A673 (cell line): Measurements from ENCODE around the gene P3R3URF. TPM values are rescaled to one million over a fixed set of nuclear protein-coding genes. Genes with fewer than 3 reads are reported as not detected.

Experiments used
- BruUV-seq: library from RNA; stranded (reverse); fragments of 400-500 nt; replicated peaks from 2 replicates; lab custom pipeline; 2021; lab: Mats Ljungman, UMichigan
- CTCF ChIA-PET: fragments of 300-600 bp; sonication (Branson Sonifier 250); formaldehyde crosslinking; loops from one replicate; lab custom pipeline; 2022; ENCODE audit warnings: antibody characterized with exemption; lab: Charles Lee
- POLR2A ChIA-PET: fragments of 300-600 bp; sonication (Branson Sonifier 250); formaldehyde crosslinking; loops from one replicate; lab custom pipeline; 2022; ENCODE audit warnings: antibody characterized with exemption; ENCODE audit not compliant: low non-redundant PET; lab: Charles Lee
- DNase-seq: peaks from one replicate; pipeline ENCODE4 v3.0.0-alpha.2; 2015; ENCODE audit warnings: low spot score
- H3K27ac ChIP-seq: fragments of 200-600 bp; sonication (generic); 2 replicates; pipeline ENCODE4 v1.5.1; 2016; ENCODE audit warnings: mixed run types, low read depth, mild to moderate bottlenecking, mixed read lengths, antibody characterized with exemption, low read length; ENCODE audit not compliant: poor library complexity, severe bottlenecking
- H3K27me3 ChIP-seq: fragments of 200-600 bp; sonication (generic); replicated peaks from 2 replicates; pipeline ENCODE4 v1.6.1; 2017; ENCODE audit warnings: mixed run types, low read depth, mild to moderate bottlenecking, mixed read lengths, antibody characterized with exemption, low read length; ENCODE audit not compliant: insufficient read depth, poor library complexity
- H3K36me3 ChIP-seq: fragments of 200-600 bp; sonication (generic); 2 replicates; pipeline ENCODE4 v1.6.1; 2016; ENCODE audit warnings: mixed run types, mild to moderate bottlenecking, mixed read lengths, antibody characterized with exemption, low read length; ENCODE audit not compliant: insufficient read depth, poor library complexity, severe bottlenecking
- H3K4me1 ChIP-seq: fragments of 200-600 bp; sonication (generic); 2 replicates; pipeline ENCODE4 v1.6.1; 2017; ENCODE audit warnings: mixed run types, mild to moderate bottlenecking, mixed read lengths, antibody characterized with exemption, low read length; ENCODE audit not compliant: insufficient read depth, poor library complexity, severe bottlenecking
- H3K4me3 ChIP-seq: fragments of 200-600 bp; sonication (generic); 2 replicates; pipeline ENCODE4 v1.5.1; 2016; ENCODE audit warnings: low read depth, mixed run types, mild to moderate bottlenecking, mixed read lengths, low read length; ENCODE audit not compliant: poor library complexity, severe bottlenecking
- H3K9me3 ChIP-seq: fragments of 200-600 bp; sonication (generic); 2 replicates; pipeline ENCODE4 v1.6.1; 2016; ENCODE audit warnings: mixed run types, low read depth, mild to moderate bottlenecking, mixed read lengths, antibody characterized with exemption, low read length; ENCODE audit not compliant: poor library complexity, severe bottlenecking
- CTCF ChIP-seq: fragments of 300-800, 200-600 bp; sonication (generic); conservative IDR thresholded peaks from 2 replicates; pipeline ENCODE4 v1.5.1; 2017; ENCODE audit warnings: low read depth, mild to moderate bottlenecking, antibody characterized with exemption, low read length, moderate library complexity, mixed read lengths
- EZH2 ChIP-seq: fragments of 200-600 bp; sonication (generic); IDR thresholded peaks from 2 replicates; pipeline ENCODE4 v1.6.1; 2017; ENCODE audit warnings: borderline replicate concordance, low read depth, mild to moderate bottlenecking, mixed read lengths, antibody characterized with exemption, low read length; ENCODE audit not compliant: poor library complexity, severe bottlenecking
- intact Hi-C: fragments of 100-400 bp; cut with micrococcal nuclease; formaldehyde crosslinking; loops from one replicate; pipeline ENCODE4 v1.10.0; 2022; ENCODE audit not compliant: unreplicated experiment
- total RNA-seq: library from RNA; stranded (reverse); gene quantifications from 2 replicates; pipeline ENCODE4 v1.2.3, GENCODE V29; 2021

Gene P3R3URF
- total RNA-seq, 1 experiment from 2014 or later, result not detected

GRCh38 chr1:46174448-46175231, 1.6 kb downstream of the P3R3URF start, which contains the start of gene TSPAN1:
TSPAN1 (plus strand) TSS chr1:46175087; CDS start chr1:46181108, 6,021 bp downstream.
- H3K4me3 ChIP-seq, result no peak within 1 kb of the TSS
- no peaks in the 10 kb centered on the region for H3K36me3 ChIP-seq
- no peak within 1 kb of the TSS for H3K27ac ChIP-seq
- no peak for DNase-seq
- H3K4me1 ChIP-seq, result peaks cover 17% of the 10 kb centered on the region
- intact Hi-C loops, result no loop called here
- BruUV-seq, result no TSS peak
- CTCF ChIA-PET, result no interaction called here
- no peaks in the 10 kb centered on the region for H3K27me3 ChIP-seq
- POLR2A ChIA-PET, result no interaction called here
- no peak for TF ChIP-seq EZH2
- TF ChIP-seq CTCF, result no peak
- no peaks in the 10 kb centered on the region for H3K9me3 ChIP-seq

- Histone ChIP-seq H3K27ac (no peak overlapping the region), H3K4me1 (peaks cover 17% of the 10 kb centered on the region), H3K27me3 (no peaks in the 10 kb centered on the region), H3K4me3 (no peak overlapping the region), H3K36me3 (no peaks in the 10 kb centered on the region), H3K9me3 (no peaks in the 10 kb centered on the region)
- 0 out of 2 replicates have a peak, but pooled peaks have one; percentile 12 for TF ChIP-seq CTCF
- TF ChIP-seq EZH2, result no peak
- no TSS peak for BruUV-seq
- peak; percentile 41 for DNase-seq
- POLR2A ChIA-PET, result interaction anchor here (0.5 kb wide), 1 partner anchor 41 kb away, joined by 4 read pairs; the partner anchor contains the start of gene PIK3R3
- intact Hi-C loops, result no loop called here
- CTCF ChIA-PET, result interaction anchor here (0.6 kb wide), 1 partner anchor 134 kb away, joined by 3 read pairs; no protein-coding TSS in a partner anchor
Observed at GRCh38 chr1:46173361-46173856, 2.9 kb downstream of the P3R3URF start.

- DNase-seq, result no peak
- POLR2A ChIA-PET, result no interaction called here
- BruUV-seq, result no TSS peak
- intact Hi-C loops, result no loop called here
- no peak for TF ChIP-seq EZH2
- no peak for TF ChIP-seq CTCF
- Histone ChIP-seq H3K36me3 (no peaks in the 10 kb centered on the region), H3K4me1 (peaks cover 17% of the 10 kb centered on the region), H3K27ac (no peak overlapping the region), H3K9me3 (no peaks in the 10 kb centered on the region), H3K27me3 (no peaks in the 10 kb centered on the region), H3K4me3 (no peak overlapping the region)
- CTCF ChIA-PET, result no interaction called here
Observed at GRCh38 chr1:46172321-46172720, 4.0 kb downstream of the P3R3URF start.
